GM23338 (cell line): Measurements from ENCODE around the gene FOXK2. TPM values are rescaled to one million over a fixed set of nuclear protein-coding genes. Genes with fewer than 3 reads are reported as not detected.

Experiments
- ATAC-seq: fragments of 200-7000 bp; cut with Tn5 transposase; 3 replicates; pipeline ENCODE4 v1.9.1; 2020
- DNase-seq: peaks from one replicate; pipeline ENCODE4 v3.0.0-alpha.2; 2015; ENCODE audit warnings: low spot score
- H2AFZ ChIP-seq: fragments of 200-600 bp; sonication (generic); 2 replicates; pipeline ENCODE4 v1.8.0; 2016; ENCODE audit warnings: antibody characterized with exemption, mild to moderate bottlenecking, moderate library complexity
- H3F3A ChIP-seq: fragments of 200-600 bp; sonication (generic); replicated peaks from 2 replicates; pipeline ENCODE4 v1.8.0; 2017; ENCODE audit warnings: antibody characterized with exemption, mixed run types, low read depth
- H3K27ac ChIP-seq: fragments of 200-600 bp; sonication (generic); 2 replicates; pipeline ENCODE4 v1.6.1; 2016; ENCODE audit warnings: low read depth
- H3K27me3 ChIP-seq: fragments of 200-600 bp; sonication (generic); 2 replicates; pipeline ENCODE4 v1.8.0; 2016; ENCODE audit warnings: mild to moderate bottlenecking, mixed run types, moderate library complexity; ENCODE audit not compliant: insufficient read depth
- H3K36me3 ChIP-seq: fragments of 200-600 bp; sonication (generic); 2 replicates; pipeline ENCODE4 v1.8.0; 2016; ENCODE audit warnings: mild to moderate bottlenecking; ENCODE audit not compliant: insufficient read depth
- H3K4me1 ChIP-seq: fragments of 200-600 bp; sonication (generic); 2 replicates; pipeline ENCODE4 v1.8.0; 2016; ENCODE audit warnings: mild to moderate bottlenecking, moderate library complexity; ENCODE audit not compliant: insufficient read depth
- H3K4me2 ChIP-seq: fragments of 200-600 bp; sonication (generic); 2 replicates; pipeline ENCODE4 v1.7.1; 2017; ENCODE audit warnings: mixed run types
- H3K4me3 ChIP-seq: fragments of 200-600 bp; sonication (generic); 2 replicates; pipeline ENCODE4 v1.6.1; 2016; ENCODE audit warnings: mixed run types
- H3K79me2 ChIP-seq: fragments of 200-600 bp; sonication (generic); replicated peaks from 2 replicates; pipeline ENCODE4 v1.8.0; 2017; ENCODE audit warnings: mild to moderate bottlenecking; ENCODE audit not compliant: insufficient read depth
- H3K9me2 ChIP-seq: fragments of 200-600 bp; sonication (generic); 2 replicates; pipeline ENCODE4 v1.8.0; 2017; ENCODE audit not compliant: insufficient read depth
- H4K20me1 ChIP-seq: fragments of 200-600 bp; sonication (generic); replicated peaks from 2 replicates; pipeline ENCODE4 v1.8.0; 2017; ENCODE audit warnings: mild to moderate bottlenecking; ENCODE audit not compliant: insufficient read depth
- H3K27ac Mint-ChIP-seq: 2 replicates; pipeline ENCODE4 v1.8.0; 2020; ENCODE audit warnings: inconsistent platforms, mild to moderate bottlenecking, moderate library complexity, mixed read lengths
- H3K27me3 Mint-ChIP-seq: 3 replicates; pipeline ENCODE4 v1.8.0; 2022; ENCODE audit warnings: low read depth, mild to moderate bottlenecking, moderate library complexity, mixed read lengths, inconsistent platforms; ENCODE audit not compliant: insufficient read depth, poor library complexity
- H3K36me3 Mint-ChIP-seq: 3 replicates; pipeline ENCODE4 v1.8.0; 2021; ENCODE audit warnings: low read depth, mild to moderate bottlenecking, inconsistent platforms, moderate library complexity, mixed read lengths
- H3K4me1 Mint-ChIP-seq: 3 replicates; pipeline ENCODE4 v1.8.0; 2020; ENCODE audit warnings: mild to moderate bottlenecking, inconsistent platforms, mixed read lengths
- H3K4me3 Mint-ChIP-seq: 3 replicates; pipeline ENCODE4 v1.8.0; 2021; ENCODE audit warnings: moderate library complexity, mild to moderate bottlenecking, inconsistent platforms, mixed read lengths
- H3K9me3 Mint-ChIP-seq: 3 replicates; pipeline ENCODE4 v1.8.0; 2020; ENCODE audit warnings: moderate library complexity, mild to moderate bottlenecking, inconsistent platforms, mixed read lengths
- CREB1 ChIP-seq: fragments of 250-450 bp; sonication (Bioruptor Pico); IDR thresholded peaks from 2 replicates; pipeline ENCODE4 v1.5.0; 2020; ENCODE audit warnings: low read depth, mild to moderate bottlenecking, moderate library complexity
- ETS1 ChIP-seq: IDR thresholded peaks from 2 replicates; pipeline ENCODE4 v1.6.1; 2016; ENCODE audit warnings: antibody characterized with exemption
- EZH2 ChIP-seq: fragments of 200-600 bp; sonication (generic); IDR thresholded peaks from one replicate; pipeline ENCODE4 v1.8.0; 2017; ENCODE audit warnings: antibody characterized with exemption, mild to moderate bottlenecking, low read depth; ENCODE audit not compliant: unreplicated experiment
- EZH2phosphoT487 ChIP-seq: fragments of 200-600 bp; sonication (generic); IDR thresholded peaks from one replicate; pipeline ENCODE4 v1.8.1; 2018; ENCODE audit warnings: antibody characterized with exemption; ENCODE audit not compliant: unreplicated experiment
- JUNB ChIP-seq: IDR thresholded peaks from one replicate; pipeline ENCODE4 v1.6.1; 2016; ENCODE audit warnings: antibody characterized with exemption; ENCODE audit not compliant: unreplicated experiment
- NANOG ChIP-seq: IDR thresholded peaks from 2 replicates; pipeline ENCODE4 v1.6.1; 2016; ENCODE audit warnings: antibody characterized with exemption, borderline replicate concordance
- POLR2AphosphoS5 ChIP-seq: IDR thresholded peaks from 2 replicates; pipeline ENCODE4 v1.6.1; 2016; ENCODE audit warnings: antibody characterized with exemption, low read depth
- STAT1 ChIP-seq: IDR thresholded peaks from one replicate; pipeline ENCODE4 v1.6.1; 2016; ENCODE audit warnings: antibody characterized with exemption; ENCODE audit not compliant: unreplicated experiment
- ZNF114 ChIP-seq: fragments of 250-450 bp; sonication (Bioruptor Pico); IDR thresholded peaks from 2 replicates; pipeline ENCODE4 v1.5.0; 2020; ENCODE audit warnings: mild to moderate bottlenecking, moderate library complexity
- ZNF331 ChIP-seq: fragments of 250-450 bp; sonication (Bioruptor Pico); IDR thresholded peaks from 2 replicates; pipeline ENCODE4 v1.5.0; 2020; ENCODE audit warnings: low read depth, mild to moderate bottlenecking, moderate library complexity
- polyA plus RNA-seq: library from polyadenylated mRNA; unstranded; fragments of >200 nt; fragmentation: Nextera tagmentation; extraction: Ambion mirVana; gene quantifications from 2 replicates; pipeline ENCODE4 v1.2.1, GENCODE V29; 2016
- total RNA-seq: library from RNA; depleted of rRNA; stranded (reverse); fragments of >200 nt; shearing (Covaris generic); gene quantifications from 2 replicates; pipeline ENCODE4 v1.2.3, GENCODE V29; 2014
- TF ChIP-seq, protein P1 (sequence below): fragments of 250-450 bp; sonication (Bioruptor Pico); IDR thresholded peaks from 2 replicates; pipeline ENCODE4 v1.5.0; 2020; ENCODE audit warnings: mild to moderate bottlenecking, moderate library complexity
- TF ChIP-seq, protein P2 (sequence below), 2 experiments: fragments of 200-600 bp in 1 of 2; sonication (generic) in 1 of 2; conservative IDR thresholded peaks; 2 replicates each; pipeline versions ENCODE4 v1.5.1 to v1.6.1; 2016 to 2017; ENCODE audit warnings: antibody characterized with exemption in 2 of 2, low read depth in 2 of 2, mild to moderate bottlenecking in 2 of 2, moderate library complexity in 1 of 2
- TF ChIP-seq, protein P3 (sequence below): IDR thresholded peaks from one replicate; pipeline ENCODE4 v1.6.1; 2018; ENCODE audit warnings: antibody characterized with exemption; ENCODE audit not compliant: unreplicated experiment

The FOXK2 gene
- total and polyA plus RNA-seq, 2 experiments from 2014 or later: 12.3 to 66.0 TPM

GRCh38 chr17:82494236-82495055 is 25.1 kb upstream of the FOXK2 start:
- Histone ChIP-seq H3K27me3 (peaks cover 28% of the 10 kb centered on the region), H3K4me1 (peaks cover 17% of the 10 kb centered on the region), H3K79me2 (no peaks in the 10 kb centered on the region), H2AFZ (peak overlapping the region; percentile 99), H3K27ac (peak overlapping the region; percentile 90), H3K4me3 (peak overlapping the region; percentile 48), H3F3A (peaks cover 24% of the 10 kb centered on the region), H4K20me1 (no peaks in the 10 kb centered on the region), H3K36me3 (no peaks in the 10 kb centered on the region), H3K9me2 (no peaks in the 10 kb centered on the region), H3K4me2 (peak overlapping the region; percentile 76)
- H3K4me3 Mint-ChIP-seq: peak overlapping the region; percentile 79
- peaks cover 6% of the 10 kb centered on the region; the same call in 1 of the 3 replicates for H3K36me3 Mint-ChIP-seq
- DNase-seq: peak; percentile 92
- H3K27me3 Mint-ChIP-seq: peaks cover 44% of the 10 kb centered on the region
- peaks cover 8% of the 10 kb centered on the region; the same call in 2 of the 3 replicates for H3K4me1 Mint-ChIP-seq
- peak overlapping the region; percentile 95 for H3K27ac Mint-ChIP-seq
- H3K9me3 Mint-ChIP-seq: peaks cover 6% of the 10 kb centered on the region; the same call in 2 of the 3 replicates
- TF ChIP-seq ZNF331 (CRISPR knock-in tag): no peak
- no peak for TF ChIP-seq STAT1
- TF ChIP-seq POLR2AphosphoS5: no peak
- TF ChIP-seq, protein P1, sequence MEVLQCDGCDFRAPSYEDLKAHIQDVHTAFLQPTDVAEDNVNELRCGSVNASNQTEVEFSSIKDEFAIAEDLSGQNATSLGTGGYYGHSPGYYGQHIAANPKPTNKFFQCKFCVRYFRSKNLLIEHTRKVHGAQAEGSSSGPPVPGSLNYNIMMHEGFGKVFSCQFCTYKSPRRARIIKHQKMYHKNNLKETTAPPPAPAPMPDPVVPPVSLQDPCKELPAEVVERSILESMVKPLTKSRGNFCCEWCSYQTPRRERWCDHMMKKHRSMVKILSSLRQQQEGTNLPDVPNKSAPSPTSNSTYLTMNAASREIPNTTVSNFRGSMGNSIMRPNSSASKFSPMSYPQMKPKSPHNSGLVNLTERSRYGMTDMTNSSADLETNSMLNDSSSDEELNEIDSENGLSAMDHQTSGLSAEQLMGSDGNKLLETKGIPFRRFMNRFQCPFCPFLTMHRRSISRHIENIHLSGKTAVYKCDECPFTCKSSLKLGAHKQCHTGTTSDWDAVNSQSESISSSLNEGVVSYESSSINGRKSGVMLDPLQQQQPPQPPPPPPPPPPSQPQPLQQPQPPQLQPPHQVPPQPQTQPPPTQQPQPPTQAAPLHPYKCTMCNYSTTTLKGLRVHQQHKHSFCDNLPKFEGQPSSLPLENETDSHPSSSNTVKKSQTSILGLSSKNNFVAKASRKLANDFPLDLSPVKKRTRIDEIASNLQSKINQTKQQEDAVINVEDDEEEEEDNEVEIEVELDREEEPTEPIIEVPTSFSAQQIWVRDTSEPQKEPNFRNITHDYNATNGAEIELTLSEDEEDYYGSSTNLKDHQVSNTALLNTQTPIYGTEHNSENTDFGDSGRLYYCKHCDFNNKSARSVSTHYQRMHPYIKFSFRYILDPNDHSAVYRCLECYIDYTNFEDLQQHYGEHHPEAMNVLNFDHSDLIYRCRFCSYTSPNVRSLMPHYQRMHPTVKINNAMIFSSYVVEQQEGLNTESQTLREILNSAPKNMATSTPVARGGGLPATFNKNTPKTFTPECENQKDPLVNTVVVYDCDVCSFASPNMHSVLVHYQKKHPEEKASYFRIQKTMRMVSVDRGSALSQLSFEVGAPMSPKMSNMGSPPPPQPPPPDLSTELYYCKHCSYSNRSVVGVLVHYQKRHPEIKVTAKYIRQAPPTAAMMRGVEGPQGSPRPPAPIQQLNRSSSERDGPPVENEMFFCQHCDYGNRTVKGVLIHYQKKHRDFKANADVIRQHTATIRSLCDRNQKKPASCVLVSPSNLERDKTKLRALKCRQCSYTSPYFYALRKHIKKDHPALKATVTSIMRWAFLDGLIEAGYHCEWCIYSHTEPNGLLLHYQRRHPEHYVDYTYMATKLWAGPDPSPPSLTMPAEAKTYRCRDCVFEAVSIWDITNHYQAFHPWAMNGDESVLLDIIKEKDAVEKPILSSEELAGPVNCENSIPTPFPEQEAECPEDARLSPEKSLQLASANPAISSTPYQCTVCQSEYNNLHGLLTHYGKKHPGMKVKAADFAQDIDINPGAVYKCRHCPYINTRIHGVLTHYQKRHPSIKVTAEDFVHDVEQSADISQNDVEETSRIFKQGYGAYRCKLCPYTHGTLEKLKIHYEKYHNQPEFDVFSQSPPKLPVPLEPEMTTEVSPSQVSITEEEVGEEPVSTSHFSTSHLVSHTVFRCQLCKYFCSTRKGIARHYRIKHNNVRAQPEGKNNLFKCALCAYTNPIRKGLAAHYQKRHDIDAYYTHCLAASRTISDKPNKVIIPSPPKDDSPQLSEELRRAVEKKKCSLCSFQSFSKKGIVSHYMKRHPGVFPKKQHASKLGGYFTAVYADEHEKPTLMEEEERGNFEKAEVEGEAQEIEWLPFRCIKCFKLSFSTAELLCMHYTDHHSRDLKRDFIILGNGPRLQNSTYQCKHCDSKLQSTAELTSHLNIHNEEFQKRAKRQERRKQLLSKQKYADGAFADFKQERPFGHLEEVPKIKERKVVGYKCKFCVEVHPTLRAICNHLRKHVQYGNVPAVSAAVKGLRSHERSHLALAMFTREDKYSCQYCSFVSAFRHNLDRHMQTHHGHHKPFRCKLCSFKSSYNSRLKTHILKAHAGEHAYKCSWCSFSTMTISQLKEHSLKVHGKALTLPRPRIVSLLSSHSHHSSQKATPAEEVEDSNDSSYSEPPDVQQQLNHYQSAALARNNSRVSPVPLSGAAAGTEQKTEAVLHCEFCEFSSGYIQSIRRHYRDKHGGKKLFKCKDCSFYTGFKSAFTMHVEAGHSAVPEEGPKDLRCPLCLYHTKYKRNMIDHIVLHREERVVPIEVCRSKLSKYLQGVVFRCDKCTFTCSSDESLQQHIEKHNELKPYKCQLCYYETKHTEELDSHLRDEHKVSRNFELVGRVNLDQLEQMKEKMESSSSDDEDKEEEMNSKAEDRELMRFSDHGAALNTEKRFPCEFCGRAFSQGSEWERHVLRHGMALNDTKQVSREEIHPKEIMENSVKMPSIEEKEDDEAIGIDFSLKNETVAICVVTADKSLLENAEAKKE (CRISPR knock-in tag): no peak
- TF ChIP-seq CREB1 (CRISPR knock-in tag): peak; percentile 61
- TF ChIP-seq, protein P2, sequence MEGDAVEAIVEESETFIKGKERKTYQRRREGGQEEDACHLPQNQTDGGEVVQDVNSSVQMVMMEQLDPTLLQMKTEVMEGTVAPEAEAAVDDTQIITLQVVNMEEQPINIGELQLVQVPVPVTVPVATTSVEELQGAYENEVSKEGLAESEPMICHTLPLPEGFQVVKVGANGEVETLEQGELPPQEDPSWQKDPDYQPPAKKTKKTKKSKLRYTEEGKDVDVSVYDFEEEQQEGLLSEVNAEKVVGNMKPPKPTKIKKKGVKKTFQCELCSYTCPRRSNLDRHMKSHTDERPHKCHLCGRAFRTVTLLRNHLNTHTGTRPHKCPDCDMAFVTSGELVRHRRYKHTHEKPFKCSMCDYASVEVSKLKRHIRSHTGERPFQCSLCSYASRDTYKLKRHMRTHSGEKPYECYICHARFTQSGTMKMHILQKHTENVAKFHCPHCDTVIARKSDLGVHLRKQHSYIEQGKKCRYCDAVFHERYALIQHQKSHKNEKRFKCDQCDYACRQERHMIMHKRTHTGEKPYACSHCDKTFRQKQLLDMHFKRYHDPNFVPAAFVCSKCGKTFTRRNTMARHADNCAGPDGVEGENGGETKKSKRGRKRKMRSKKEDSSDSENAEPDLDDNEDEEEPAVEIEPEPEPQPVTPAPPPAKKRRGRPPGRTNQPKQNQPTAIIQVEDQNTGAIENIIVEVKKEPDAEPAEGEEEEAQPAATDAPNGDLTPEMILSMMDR (conservative IDR thresholded peaks at IDR 0.05; ENCODE audit: low read depth in 2 of 2): peak; percentile 90 to 93
- no peak for TF ChIP-seq EZH2phosphoT487
- TF ChIP-seq ZNF114 (CRISPR knock-in tag): no peak
- no peak for TF ChIP-seq EZH2
- 0 out of 2 replicates have a peak, but pooled peaks have one; percentile 29 for TF ChIP-seq ETS1
- TF ChIP-seq NANOG: peak; percentile 51; the same call in 1 of the 2 replicates
- TF ChIP-seq JUNB: no peak
- TF ChIP-seq, protein P3, sequence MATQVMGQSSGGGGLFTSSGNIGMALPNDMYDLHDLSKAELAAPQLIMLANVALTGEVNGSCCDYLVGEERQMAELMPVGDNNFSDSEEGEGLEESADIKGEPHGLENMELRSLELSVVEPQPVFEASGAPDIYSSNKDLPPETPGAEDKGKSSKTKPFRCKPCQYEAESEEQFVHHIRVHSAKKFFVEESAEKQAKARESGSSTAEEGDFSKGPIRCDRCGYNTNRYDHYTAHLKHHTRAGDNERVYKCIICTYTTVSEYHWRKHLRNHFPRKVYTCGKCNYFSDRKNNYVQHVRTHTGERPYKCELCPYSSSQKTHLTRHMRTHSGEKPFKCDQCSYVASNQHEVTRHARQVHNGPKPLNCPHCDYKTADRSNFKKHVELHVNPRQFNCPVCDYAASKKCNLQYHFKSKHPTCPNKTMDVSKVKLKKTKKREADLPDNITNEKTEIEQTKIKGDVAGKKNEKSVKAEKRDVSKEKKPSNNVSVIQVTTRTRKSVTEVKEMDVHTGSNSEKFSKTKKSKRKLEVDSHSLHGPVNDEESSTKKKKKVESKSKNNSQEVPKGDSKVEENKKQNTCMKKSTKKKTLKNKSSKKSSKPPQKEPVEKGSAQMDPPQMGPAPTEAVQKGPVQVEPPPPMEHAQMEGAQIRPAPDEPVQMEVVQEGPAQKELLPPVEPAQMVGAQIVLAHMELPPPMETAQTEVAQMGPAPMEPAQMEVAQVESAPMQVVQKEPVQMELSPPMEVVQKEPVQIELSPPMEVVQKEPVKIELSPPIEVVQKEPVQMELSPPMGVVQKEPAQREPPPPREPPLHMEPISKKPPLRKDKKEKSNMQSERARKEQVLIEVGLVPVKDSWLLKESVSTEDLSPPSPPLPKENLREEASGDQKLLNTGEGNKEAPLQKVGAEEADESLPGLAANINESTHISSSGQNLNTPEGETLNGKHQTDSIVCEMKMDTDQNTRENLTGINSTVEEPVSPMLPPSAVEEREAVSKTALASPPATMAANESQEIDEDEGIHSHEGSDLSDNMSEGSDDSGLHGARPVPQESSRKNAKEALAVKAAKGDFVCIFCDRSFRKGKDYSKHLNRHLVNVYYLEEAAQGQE: no peak
- peak; percentile 79 for ATAC-seq
